DMS153 (cell line): ENCODE data around the gene ZNF136.

ENCODE experiments used
- DNase-seq: peaks from one replicate; lab custom pipeline; 2025; lab: John Stamatoyannopoulos, UW

ZNF136 gene

GRCh38 chr19:12194827-12195731 is 32.2 kb downstream of the ZNF136 start:
- DNase-seq, result no peak

- DNase-seq, result no peak
Measured at GRCh38 chr19:12198136-12198535, 35.2 kb downstream of the ZNF136 start.

- DNase-seq, result no peak
Measured at GRCh38 chr19:12199757-12200419, 37.0 kb downstream of the ZNF136 start.

GRCh38 chr19:12202250-12202649 is 39.4 kb downstream of the ZNF136 start:
- DNase-seq, result no peak

GRCh38 chr19:12205296-12205695 is 42.4 kb downstream of the ZNF136 start:
- no peak for DNase-seq

GRCh38 chr19:12208221-12208620 is 45.3 kb downstream of the ZNF136 start:
- no peak for DNase-seq

GRCh38 chr19:12217332-12217731 is 54.4 kb downstream of the ZNF136 start:
- DNase-seq, result no peak

GRCh38 chr19:12222980-12223630 is 60.2 kb downstream of the ZNF136 start:
- no peak for DNase-seq

GRCh38 chr19:12224676-12225075 is 61.8 kb downstream of the ZNF136 start:
- DNase-seq, result no peak

GRCh38 chr19:12229990-12230389 is 67.1 kb downstream of the ZNF136 start:
- DNase-seq, result no peak

- no peak for DNase-seq
Measured at GRCh38 chr19:12230751-12231733, 68.1 kb downstream of the ZNF136 start.

GRCh38 chr19:12232961-12233360 is 70.1 kb downstream of the ZNF136 start:
- no peak for DNase-seq

- no peak for DNase-seq
Measured at GRCh38 chr19:12237143-12237839, 74.4 kb downstream of the ZNF136 start.
